NCI-H510A (cell line): Measurements from ENCODE around the gene PDCD7.
A peak's percentile ranks its signal among the peaks of the same experiment; 100 is the strongest.
"Not testable (repeated sequence)": the region's sequence is repeated elsewhere in the genome, so short reads cannot be mapped to it uniquely, and the experiment has no call there.

Experiments
- DNase-seq: peaks from one replicate; lab custom pipeline; 2025; lab: John Stamatoyannopoulos, UW

The PDCD7 gene, protein sequence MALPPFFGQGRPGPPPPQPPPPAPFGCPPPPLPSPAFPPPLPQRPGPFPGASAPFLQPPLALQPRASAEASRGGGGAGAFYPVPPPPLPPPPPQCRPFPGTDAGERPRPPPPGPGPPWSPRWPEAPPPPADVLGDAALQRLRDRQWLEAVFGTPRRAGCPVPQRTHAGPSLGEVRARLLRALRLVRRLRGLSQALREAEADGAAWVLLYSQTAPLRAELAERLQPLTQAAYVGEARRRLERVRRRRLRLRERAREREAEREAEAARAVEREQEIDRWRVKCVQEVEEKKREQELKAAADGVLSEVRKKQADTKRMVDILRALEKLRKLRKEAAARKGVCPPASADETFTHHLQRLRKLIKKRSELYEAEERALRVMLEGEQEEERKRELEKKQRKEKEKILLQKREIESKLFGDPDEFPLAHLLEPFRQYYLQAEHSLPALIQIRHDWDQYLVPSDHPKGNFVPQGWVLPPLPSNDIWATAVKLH

DNA sequence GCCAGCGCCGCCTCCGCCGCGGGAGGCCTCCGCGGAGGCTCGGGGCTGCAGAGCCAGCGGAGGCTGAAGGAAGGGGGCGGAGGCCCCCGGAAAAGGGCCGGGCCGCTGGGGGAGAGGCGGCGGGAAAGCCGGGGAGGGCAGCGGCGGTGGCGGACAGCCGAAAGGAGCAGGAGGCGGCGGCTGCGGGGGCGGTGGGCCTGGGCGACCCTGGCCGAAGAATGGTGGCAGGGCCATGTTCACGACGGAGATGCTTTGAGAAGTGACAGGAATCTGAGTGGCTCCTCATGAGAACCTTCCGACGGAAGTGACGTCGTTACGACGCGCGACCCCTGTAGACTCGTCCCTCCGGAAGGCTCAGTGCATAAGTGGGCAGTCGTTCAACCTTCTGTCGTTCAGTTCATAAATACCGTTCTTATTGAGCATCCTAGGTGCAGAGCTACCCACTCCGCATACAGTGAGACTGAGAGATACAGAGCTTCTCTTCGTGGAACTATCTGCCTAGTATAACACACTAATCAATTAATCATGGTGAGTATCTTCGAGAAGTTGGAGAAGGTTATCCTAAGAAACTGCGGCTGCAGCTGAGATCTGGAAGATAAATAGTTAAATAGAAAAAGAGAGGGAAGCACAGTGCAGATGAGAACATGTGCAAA lies at the start of gene PDCD7:
PDCD7 (minus strand) TSS at position 261 of the 653 bp plus-strand sequence; CDS start at position 234, 27 bp downstream.
- peak; percentile 76 for DNase-seq

DNA sequence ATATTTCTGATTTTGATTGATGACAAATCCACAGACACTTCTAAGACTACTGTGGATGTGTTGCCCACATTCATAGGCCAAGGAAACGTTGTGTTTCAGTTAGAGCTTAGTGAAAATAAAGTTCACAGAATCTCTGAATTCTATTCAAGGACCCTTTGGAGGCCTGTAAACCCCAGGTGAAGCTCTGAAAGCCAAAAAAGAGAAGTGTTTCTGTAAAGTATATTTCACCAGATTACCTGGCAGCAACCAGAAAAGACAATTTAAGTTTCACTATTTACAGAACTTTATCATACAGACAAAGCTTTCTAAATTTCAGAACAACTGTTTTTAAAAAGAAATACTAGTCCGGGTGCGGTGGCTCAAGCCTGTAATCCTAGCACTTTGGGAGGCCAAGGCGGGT lies 48.9 kb upstream of the PDCD7 start:
- DNase-seq, result no peak

DNA sequence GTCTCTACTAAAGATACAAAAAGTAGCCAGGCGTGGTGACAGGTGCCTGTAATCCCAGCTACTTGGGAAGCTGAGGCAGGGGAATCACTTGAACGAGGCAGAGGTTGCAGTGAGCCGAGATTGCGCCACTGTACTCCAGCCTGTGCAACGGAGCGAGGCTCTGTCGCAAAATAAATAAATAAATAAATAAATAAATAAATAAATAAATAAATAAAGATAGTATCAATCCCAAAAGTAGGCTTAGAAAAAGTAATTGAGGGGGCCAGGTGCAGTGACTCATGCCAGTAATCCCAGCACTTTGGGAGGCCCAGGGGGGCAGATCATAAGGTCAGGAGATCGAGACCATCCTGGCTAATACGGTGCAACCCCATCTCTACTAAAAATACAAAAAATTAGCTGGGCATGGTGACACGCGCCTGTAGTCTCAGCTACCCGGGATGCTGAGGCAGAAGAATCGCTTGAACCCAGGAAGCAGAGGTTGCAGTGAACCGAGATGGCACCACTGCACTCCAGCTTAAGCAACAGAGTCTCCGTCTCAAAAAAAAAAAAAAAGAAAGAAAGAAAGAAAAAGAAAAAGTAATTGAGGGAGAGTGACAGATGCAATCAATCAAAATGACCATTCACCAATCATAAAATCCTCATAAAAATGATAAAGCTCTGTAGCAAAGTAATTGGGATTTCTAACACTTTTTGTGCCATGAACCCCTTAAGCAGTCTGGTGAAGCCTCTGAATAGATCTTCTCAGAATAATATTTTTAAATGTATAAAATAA lies 48.2 kb upstream of the PDCD7 start:
- not testable (repeated sequence) for DNase-seq

DNA sequence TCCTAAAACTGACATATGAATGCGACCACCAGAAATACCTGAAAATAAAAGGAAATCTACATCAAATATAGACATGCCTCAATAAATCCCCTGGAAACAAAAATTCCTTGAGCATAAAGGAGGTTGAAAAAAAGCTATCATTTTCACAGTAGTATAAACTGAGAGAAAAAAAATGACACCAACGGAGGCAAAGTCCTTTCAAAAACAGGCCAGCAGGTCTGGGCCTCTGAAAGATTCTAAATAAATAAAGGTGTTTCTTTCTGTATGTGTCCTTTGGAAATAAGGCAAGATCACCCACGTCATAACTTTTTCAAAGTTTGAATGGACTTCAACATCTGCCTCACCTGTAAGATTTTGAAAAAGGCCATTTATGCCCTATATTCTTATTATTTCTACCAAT lies 46.6 kb upstream of the PDCD7 start:
- DNase-seq, result no peak

DNA sequence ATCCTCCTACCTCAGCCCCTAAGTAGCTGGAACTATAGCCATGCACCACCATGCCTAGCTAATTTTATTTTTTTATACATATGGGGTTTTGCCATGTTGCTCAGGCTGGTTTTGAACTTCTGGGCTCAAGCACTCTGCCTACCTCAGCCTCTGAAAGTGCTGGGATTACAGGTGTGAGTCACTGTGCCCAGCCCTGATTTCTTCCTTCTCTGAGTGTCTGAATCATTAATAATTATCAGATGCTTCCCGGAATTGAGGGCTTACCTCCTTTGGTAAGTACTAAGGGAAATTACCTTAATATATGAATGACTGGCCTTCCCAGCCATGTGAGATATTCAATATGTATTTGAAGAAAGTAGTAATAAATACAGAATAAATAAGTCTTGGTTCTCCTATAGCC lies 44.3 kb upstream of the PDCD7 start:
- no peak for DNase-seq

DNA sequence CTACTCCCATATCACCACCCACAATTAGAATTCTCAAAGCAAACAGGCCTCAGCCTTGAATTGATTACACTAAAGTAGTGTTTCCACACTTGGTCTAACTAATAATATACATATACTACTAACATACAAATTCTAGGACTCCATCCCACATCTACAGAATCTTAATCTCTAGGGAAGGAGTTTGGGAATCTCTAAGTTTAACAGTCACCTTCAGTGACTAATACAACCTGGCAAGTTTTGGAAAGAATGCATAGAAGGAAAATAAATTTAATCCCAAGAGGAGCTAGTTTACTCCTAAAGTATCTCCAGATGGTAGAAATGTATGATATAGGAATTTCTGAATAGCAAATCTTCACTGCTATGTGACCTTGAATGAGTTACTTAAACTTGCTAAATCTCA lies 42.4 kb upstream of the PDCD7 start:
- no peak for DNase-seq

DNA sequence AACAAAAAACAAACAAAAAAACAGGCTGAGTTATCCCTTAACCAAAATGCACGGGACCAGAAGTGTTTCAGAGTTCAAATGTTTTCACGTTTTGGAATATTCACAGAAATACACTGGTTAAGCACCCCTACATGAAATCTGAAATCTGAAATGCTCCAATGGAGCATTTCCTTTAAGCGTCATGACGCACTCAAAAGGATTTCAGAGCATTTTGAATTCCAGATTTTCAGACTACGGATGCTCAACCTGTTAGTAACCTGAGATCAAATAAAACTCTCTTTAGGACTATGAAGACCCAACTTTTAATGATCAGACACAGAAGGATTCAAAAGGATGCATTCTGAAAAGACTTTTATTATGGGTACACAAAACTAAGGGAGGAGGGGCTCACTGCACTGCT lies 41.9 kb upstream of the PDCD7 start:
- no peak for DNase-seq

DNA sequence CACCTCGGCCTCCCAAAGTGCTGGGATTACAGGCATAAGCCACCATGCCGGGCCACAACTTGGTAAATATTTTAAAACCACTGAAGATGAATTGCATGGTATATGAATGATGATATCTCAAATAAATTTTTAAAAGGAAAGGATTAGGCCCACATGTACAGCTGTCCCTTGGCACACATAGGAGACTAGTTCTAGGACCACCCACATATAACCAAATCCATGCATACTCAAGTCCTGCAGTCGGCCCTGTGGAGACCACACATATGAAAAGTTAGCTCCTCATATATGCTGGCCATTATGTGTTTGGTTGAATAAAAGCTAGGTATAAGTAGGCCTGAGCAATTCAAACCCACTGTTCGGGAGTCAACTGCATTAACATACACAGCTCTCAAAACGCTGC lies 40.9 kb upstream of the PDCD7 start:
- DNase-seq, result no peak

DNA sequence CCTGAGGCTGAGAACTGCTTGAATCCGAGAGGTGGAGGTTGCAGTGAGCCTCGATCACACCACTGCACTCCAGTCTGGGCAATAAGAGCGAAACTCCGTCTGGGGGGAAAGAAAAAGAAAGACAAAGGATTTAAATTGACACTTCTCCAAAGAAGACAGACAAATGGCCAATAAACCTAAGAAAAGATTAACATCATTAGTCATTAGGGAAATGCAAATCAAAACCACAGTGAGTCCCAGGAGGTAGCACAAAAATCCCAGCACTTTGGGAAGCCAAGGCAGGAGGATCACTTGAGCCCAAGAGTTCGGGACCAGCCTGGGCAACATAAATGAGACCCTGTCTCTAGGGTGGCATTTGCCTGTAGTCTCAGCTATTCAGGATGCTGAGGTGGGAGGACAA lies 38.9 kb upstream of the PDCD7 start:
- no peak for DNase-seq

DNA sequence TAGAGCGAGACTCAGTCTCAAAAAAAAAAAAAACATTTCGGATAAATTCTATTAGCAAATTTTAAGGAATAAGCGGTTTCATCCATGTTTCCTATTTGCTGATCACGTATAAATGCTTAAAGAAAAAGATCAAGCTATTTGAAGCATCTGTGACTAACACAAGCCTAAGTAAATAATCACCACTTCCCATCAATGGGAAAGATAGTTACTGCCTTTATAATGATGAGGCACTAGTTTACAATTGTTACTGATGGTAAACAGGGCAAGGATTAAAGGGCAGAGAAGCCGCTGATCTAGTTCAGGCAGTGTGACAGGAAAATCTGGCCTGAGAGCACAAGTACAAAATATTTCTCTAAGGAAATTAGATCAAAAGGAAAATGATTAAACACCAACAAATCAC lies 37.8 kb upstream of the PDCD7 start:
- DNase-seq, result no peak

DNA sequence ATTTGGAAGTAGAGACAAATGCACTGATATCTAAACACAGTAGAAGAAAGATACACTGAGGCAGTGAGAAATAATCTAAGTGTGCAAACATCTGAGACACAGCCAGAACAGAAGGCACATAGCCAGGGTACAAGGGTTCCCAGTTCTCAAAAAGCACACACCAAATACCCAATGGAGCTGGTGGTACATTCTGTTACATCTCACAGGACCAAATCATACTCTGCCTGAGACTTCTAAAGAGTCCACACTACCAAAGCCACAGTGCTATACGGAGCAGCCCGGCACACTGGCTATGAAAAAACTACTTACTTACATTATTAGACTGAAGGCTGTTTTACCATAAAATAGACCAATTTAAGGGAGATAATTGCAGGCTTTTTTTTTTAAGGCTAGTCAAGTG lies 32.3 kb upstream of the PDCD7 start:
- no peak for DNase-seq

DNA sequence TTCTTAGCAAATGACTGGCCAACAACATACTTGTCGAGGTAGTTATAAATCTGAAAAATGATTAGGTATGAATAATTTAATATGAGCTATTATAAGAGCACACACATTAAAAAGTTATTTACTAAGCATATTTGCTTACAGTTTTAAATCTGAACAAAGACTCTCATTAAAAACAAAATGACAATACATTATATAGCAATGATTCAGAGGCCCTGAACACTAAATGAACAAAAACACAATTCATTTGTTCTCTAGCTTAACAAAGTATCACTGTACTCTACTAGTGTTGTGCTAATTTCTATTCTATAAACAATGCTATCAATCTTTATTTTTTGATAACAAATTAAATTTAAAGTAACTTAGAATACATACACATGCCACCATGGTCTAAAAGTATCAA lies 30.5 kb upstream of the PDCD7 start:
- no peak for DNase-seq

DNA sequence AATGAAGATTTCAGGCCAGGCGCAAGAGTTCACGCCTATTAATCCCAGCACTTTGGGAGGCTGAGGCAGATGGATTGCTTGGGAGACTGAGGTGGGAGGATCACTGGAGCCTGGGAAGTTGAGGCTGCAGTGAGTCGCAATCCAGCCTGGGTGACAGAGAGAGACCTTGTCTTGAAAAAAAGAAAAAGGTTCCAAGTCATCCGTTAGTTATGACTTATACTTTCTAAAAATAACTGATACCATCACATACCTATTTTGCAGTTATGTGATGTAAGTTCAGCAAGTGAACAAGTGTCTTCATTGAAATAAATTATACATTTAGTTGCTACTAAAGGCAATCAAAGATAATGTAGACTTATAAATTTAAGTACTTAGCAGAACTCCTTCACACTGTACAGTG lies 29.4 kb upstream of the PDCD7 start:
- no peak for DNase-seq

DNA sequence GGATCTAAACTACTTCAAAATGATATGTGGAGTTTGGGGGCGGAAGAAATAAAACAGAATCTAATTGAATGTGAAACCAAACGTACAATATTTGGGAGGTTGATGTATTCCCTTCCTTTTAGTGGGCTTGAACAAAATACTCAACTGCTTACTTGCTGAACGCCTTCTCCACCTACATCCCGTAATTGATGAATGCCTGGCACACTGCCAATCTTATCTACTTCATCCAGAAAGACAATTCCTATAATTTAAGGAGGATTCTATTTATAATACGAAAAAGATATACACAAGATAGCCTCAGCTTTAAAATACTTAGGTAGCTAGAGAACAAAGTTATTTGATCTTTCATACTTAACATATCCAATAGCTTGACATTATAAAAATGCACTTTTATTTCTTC lies 23.1 kb upstream of the PDCD7 start:
- DNase-seq, result no peak

DNA sequence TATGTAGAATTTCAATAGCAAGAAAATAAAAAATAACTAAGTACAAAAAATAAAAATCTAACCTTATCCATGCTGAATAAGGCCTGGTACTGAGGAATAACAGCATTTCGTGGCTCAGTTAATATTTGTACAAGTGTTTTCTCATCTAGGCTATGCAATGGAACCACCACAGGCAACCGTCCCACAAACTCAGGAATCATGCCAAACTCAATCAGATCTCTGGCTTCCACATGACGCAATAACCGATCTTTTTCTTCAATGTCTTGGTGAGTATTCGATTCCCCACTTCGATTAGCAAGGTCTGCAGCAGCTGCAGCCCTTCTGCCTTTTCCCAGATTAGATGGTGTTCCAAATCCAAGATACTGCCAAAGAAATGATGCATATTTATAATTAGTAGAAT lies 21.1 kb upstream of the PDCD7 start:
- DNase-seq, result no peak

DNA sequence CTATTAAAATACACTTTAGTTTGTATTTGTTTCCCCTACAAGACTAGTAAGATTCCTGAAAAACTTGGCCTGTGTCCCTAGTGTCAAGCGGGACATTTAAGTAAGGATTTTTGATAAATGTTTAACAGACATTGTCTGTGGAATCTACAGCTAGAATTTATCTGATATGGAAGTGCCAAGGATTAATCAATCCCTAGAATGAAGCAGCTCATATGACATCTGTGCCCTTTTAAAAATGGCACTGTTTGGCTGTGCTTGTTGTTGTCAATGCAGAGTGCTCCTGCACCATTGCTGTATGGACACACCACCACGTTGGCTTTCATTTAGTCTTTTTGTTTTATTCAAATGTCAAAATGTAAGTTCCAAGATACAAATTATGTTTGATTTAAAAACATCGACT lies 14.3 kb upstream of the PDCD7 start:
- DNase-seq, result no peak

DNA sequence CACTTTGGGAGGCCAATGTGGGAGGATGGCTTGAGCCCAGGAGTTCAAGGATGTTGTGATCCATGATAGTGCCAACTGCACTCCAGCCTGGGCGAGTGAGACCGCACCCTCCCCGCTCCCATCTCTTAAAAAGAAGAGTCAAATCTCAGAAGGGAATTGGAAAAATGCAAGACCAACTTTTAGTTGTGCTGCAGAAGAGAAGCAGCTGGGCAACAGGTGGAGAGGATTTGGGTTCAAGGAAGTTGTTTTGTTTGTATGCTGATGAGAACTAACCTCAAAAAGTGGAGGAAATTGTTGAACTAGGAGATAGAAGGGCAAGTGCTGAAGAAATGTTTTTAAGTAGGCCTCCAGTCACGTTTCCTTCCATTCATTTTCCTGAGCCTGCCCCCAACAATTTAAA lies 12.8 kb upstream of the PDCD7 start:
- no peak for DNase-seq

DNA sequence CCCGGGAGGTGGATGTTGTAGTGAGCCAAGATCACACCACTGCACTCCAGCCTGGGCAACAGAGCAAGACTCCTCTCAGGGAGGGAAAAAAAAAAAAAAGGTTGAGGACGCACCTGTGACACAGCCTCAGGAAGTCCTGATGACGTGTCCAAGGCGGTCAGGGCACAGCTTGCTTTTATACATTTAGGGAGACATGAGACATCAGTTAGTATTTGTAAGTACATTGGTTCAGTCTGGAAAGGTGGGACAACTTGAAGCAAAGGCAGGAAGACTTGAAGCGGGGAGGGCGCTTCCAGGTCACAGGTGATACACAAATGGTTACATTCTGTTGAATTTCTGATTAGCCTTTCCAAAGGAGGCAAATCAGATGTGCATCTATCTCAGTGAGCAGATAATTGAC lies 5.0 kb upstream of the PDCD7 start:
- DNase-seq, result not testable (repeated sequence)

DNA sequence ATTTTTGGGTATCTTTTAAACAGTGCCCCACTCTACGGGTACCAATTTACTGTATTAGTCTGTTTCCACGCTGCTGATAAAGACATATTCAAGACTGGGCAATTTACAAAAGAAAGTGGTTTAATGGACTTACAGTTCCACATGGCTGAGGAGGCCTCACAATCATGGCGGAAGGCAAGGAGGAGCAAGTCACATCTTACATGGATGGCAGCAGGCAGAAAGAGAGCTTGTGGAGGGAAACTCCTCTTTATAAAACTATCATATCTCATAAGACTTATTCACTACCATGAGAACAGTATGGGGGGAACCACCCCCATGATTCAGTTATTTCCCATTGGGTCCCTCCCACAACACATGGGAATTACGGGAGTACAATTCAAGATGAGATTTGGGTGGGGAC lies 4.3 kb upstream of the PDCD7 start:
- DNase-seq, result not testable (repeated sequence)

DNA sequence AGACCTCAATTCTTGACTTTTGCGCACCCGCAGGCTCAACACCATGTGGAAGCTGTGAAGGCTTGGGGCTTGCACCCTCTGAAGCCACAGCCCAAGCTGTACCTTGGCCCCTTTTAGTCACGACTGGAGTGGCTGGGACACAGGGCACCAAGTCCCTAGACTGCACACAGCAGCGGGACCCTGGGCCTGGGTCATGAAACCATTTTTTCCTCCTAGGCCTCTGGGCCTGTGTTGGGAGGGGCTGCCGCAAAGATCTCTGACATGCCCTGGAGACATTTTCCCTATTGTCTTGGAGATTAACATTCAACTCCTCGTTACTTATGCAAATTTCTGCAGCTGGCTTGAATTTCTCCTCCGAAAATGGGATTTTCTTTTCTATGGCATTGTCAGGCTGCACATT lies 3.5 kb upstream of the PDCD7 start:
- not testable (repeated sequence) for DNase-seq

DNA sequence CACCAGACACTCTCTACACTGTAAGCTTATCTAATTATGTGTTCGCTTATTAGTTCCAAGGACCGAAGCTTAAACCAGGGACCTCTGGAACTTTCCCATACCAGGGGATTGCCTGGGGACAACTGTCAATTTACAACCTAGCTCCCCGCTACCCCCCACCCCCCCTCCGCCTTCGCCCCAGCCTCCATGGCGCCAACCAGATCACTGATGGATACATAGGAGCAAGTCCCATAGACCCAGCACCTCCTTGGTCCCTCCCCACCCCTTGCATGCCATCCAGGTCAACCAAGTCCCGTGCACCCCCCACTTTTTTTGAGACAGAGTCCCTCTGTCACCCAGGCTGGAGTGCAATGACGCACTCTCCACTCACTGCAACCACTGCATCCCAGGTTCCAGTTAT lies 930 bp upstream of the PDCD7 start:
- no peak for DNase-seq

DNA sequence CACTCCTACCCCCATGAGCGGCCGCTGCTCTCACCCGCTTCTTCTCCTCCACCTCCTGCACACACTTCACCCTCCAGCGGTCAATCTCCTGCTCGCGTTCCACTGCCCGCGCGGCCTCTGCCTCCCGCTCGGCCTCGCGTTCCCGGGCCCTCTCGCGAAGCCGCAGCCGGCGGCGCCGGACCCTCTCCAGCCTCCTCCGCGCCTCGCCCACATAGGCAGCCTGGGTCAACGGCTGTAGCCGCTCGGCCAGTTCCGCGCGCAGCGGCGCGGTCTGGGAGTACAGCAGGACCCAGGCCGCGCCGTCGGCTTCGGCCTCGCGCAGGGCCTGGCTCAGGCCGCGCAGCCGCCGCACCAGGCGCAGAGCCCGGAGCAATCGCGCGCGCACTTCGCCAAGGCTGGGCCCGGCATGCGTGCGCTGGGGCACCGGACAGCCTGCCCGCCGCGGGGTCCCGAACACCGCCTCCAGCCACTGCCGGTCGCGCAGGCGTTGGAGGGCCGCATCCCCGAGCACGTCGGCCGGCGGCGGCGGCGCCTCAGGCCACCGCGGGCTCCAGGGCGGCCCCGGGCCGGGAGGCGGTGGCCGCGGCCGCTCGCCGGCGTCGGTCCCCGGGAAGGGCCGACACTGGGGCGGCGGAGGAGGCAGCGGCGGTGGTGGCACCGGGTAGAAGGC lies 595 bp downstream of the PDCD7 start:
- DNase-seq, result no peak
